Measurements from ENCODE around the gene PRKCB.

DNA sequence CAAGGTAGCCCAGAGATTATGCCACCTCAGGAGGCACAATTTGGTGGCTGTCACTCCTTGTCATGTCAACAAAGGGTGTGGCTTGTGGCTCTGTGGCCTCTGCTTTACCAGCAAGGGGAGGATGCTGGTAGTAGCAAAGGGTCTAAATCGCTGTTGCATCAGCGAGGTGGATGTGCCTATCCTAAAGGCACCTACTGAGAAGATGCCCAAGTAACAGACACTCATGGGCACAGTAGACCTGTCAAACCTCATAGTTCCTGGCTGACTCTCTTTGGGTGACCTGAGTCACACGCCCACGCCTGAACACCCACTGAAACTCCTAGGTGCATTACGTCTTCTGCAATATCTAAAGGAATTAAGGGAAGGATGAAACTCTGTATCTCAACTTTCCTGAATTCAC lies 139.5 kb downstream of the PRKCB start:
- TF ChIP-seq POLR2AphosphoS5 (IDR thresholded peaks at IDR 0.05; ENCODE audit: low read depth, low read length) (no peak), TAF1 (IDR thresholded peaks at IDR 0.05; ENCODE audit: borderline replicate concordance, insufficient read depth, low read length) (no peak), SIN3A (IDR thresholded peaks at IDR 0.05; ENCODE audit: borderline replicate concordance, insufficient read depth, low read length) (no peak)
- TF ChIP-seq, protein P1, sequence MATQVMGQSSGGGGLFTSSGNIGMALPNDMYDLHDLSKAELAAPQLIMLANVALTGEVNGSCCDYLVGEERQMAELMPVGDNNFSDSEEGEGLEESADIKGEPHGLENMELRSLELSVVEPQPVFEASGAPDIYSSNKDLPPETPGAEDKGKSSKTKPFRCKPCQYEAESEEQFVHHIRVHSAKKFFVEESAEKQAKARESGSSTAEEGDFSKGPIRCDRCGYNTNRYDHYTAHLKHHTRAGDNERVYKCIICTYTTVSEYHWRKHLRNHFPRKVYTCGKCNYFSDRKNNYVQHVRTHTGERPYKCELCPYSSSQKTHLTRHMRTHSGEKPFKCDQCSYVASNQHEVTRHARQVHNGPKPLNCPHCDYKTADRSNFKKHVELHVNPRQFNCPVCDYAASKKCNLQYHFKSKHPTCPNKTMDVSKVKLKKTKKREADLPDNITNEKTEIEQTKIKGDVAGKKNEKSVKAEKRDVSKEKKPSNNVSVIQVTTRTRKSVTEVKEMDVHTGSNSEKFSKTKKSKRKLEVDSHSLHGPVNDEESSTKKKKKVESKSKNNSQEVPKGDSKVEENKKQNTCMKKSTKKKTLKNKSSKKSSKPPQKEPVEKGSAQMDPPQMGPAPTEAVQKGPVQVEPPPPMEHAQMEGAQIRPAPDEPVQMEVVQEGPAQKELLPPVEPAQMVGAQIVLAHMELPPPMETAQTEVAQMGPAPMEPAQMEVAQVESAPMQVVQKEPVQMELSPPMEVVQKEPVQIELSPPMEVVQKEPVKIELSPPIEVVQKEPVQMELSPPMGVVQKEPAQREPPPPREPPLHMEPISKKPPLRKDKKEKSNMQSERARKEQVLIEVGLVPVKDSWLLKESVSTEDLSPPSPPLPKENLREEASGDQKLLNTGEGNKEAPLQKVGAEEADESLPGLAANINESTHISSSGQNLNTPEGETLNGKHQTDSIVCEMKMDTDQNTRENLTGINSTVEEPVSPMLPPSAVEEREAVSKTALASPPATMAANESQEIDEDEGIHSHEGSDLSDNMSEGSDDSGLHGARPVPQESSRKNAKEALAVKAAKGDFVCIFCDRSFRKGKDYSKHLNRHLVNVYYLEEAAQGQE (IDR thresholded peaks at IDR 0.05; ENCODE audit: insufficient read depth in 1 of 2, low read depth in 2 of 2, low read length in 2 of 2): no peak

Measured in PFSK-1 (cell line).